AG04450 (cell line): Measurements from ENCODE around the gene TAS2R19. TPM values are rescaled to one million over a fixed set of nuclear protein-coding genes. Genes with fewer than 3 reads are reported as not detected.
"Not testable (repeated sequence)": the region's sequence is repeated elsewhere in the genome, so short reads cannot be mapped to it uniquely, and the experiment has no call there.

Experiments
- CTCF ChIA-PET: fragments of 300-600, 350-600 bp; formaldehyde crosslinking; extraction: SDS; loops from one replicate; lab custom pipeline; 2022; ENCODE audit warnings: antibody characterized with exemption, inconsistent platforms; lab: Charles Lee
- POLR2A ChIA-PET: fragments of 350-600 bp; formaldehyde crosslinking; extraction: SDS; loops from one replicate; lab custom pipeline; 2021; ENCODE audit warnings: antibody characterized with exemption, inconsistent platforms; lab: Yijun Ruan, JAX
- DNase-seq: peaks from one replicate; pipeline ENCODE4 v3.0.0-alpha.2; 2011; ENCODE audit warnings: low read depth, low spot score
- H3K27ac ChIP-seq: one replicate; pipeline ENCODE4 v1.5.1; 2012; ENCODE audit warnings: low read depth, low read length, control low read depth
- H3K27me3 ChIP-seq: one replicate; pipeline ENCODE4 v1.6.0; 2012; ENCODE audit warnings: low read length; ENCODE audit not compliant: control insufficient read depth, insufficient read depth
- H3K4me3 ChIP-seq: 2 replicates; pipeline ENCODE4 v1.5.1; 2011; ENCODE audit warnings: mild to moderate bottlenecking, low read depth, low read length, control low read depth
- H3K9me3 ChIP-seq: 2 replicates; pipeline ENCODE4 v1.5.1; 2012; ENCODE audit warnings: low read length; ENCODE audit not compliant: control insufficient read depth, insufficient read depth
- CTCF ChIP-seq: IDR thresholded peaks from 2 replicates; pipeline ENCODE4 v1.5.1; 2011; ENCODE audit warnings: low read depth, low read length, control low read depth, inconsistent platforms
- polyA plus RNA-seq: library from polyadenylated mRNA; depleted of rRNA; stranded (reverse); fragments of >200 nt; gene quantifications from 2 replicates; pipeline ENCODE4 v1.2.3, GENCODE V29; 2011

The TAS2R19 gene
- polyA plus RNA-seq, 1 experiment = 0.46 TPM

DNA sequence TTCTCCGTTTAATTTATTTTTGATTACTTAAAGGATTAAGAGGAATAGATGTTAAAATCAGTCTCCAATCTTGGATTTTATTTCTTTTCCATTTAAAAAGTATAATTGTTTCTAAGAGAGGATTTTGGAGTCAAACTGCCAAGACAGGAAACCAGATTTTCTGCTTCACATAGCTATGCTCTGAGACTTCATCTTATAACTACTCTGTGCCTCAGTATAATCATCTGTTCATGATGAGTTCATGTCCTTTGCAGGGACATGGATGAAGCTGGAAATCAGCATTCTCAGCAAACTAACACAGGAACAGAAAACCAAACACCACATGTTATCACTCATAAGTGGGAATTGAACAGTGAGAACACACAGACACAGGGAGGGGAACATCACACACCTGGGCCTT is 17.7 kb upstream of the TAS2R19 start:
- Histone ChIP-seq H3K27ac (no peak overlapping the region), H3K27me3 (no peaks in the 10 kb centered on the region), H3K4me3 (no peak overlapping the region), H3K9me3 (no peaks in the 10 kb centered on the region)
- DNase-seq = no peak
- CTCF ChIA-PET = interaction anchor here (0.8 kb wide), 1 partner anchor 131 kb away, joined by 3 read pairs; no protein-coding TSS in a partner anchor
- TF ChIP-seq CTCF = no peak
- POLR2A ChIA-PET = interaction anchor here (1.1 kb wide), 1 partner anchor 136 kb away, joined by 3 read pairs; no protein-coding TSS in a partner anchor

DNA sequence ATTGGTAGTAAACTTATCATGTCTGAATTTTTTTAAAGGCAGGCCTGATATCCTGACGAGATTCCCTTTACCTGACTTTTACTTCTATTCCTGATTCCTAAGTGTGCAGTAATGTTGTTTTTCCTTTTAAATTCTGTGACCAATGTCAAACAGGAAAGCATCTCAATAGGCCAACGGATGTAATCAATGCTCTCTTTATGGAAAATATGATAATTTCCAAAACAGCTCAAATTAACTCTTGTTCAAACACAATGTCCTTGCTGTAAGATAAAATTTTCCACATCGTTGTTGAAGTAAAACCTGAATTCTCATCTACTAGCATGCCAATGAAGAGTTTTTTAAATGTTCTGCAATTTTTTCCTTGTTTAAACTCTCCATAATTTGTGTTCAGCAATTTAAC is 16.8 kb upstream of the TAS2R19 start:
- POLR2A ChIA-PET = no interaction called here
- CTCF ChIA-PET = no interaction called here
- Histone ChIP-seq H3K4me3 (no peak overlapping the region), H3K27ac (no peak overlapping the region), H3K27me3 (no peaks in the 10 kb centered on the region), H3K9me3 (no peaks in the 10 kb centered on the region)
- no peak for DNase-seq
- TF ChIP-seq CTCF = no peak

DNA sequence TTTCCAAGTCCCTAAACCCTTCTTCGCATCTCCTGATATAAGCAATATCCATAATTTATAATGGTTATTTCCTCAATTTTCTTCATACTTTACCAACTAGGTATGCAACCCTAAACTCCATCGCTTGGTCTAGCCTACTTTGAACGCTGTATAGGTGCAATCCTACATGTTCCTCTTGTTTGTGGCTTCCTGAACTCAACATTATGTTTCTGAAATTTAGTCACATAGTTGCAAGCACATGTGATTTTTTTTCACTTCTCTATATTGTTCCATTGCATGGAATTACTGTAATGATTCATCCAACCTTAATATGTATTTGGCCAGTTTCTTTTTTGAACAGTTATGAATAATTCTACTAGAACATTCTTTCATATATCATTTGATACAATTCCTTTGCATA is 11.5 kb upstream of the TAS2R19 start:
- CTCF ChIA-PET, POLR2A ChIA-PET, DNase-seq, H3K27ac ChIP-seq, H3K9me3 ChIP-seq, H3K27me3 ChIP-seq, H3K4me3 ChIP-seq: not testable (repeated sequence)

DNA sequence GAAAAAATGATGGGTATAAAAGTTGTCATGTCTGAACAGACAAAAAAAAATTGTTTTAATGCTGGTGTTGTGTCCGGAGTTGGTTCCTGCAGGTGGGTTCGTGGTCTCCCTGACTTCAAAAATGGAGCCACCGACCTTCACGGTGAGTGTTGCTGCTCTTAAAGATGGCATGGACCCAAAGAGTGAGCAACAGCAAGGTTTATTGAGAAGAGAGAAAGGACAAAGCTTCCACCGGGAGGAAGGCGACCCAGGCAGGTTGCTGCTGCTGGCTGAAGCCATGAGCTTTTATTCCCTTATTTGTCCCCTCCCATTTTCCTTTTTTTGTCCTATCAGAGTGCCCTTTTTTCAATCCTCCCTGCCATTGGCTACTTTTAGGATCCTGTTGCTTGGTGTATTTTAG is 8.9 kb upstream of the TAS2R19 start, which contains the start of gene TAS2R31:
Gene TAS2R31 (minus strand): TSS at position 101 of the 400 bp plus-strand sequence. CDS start 72 bp downstream, at position 29.
- CTCF ChIA-PET = no interaction called here
- no peaks in the 10 kb centered on the region for H3K27me3 ChIP-seq
- DNase-seq = no peak
- POLR2A ChIA-PET = no interaction called here
- H3K4me3 ChIP-seq = no peak within 1 kb of the TSS
- H3K27ac ChIP-seq = no peak within 1 kb of the TSS
- H3K9me3 ChIP-seq = no peaks in the 10 kb centered on the region
- no peak for TF ChIP-seq CTCF

DNA sequence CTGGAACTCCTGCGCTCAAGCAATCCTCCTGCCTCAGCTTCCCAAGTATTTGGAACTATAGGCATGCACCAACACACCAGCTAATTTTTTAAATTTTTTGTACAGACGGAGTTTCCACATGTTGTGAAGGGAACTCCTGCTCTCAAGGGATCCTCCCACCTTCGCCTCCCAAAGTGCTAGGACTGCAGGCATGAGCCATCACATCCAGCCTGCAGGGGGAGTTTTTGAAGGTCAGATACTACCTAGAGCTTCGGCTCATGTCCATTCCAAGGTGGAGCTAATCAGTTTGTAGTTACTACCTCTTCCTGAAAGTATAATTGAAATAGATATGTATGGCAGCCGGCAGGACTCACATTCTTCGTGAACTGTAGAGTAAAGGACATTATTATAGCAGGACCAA is 3.7 kb upstream of the TAS2R19 start:
- ChIA-PET CTCF (no interaction called here), POLR2A (no interaction called here)
- no peak for TF ChIP-seq CTCF
- no peak overlapping the region for H3K4me3 ChIP-seq
- H3K9me3 ChIP-seq = 0 out of 2 replicates have a peak, but pooled peaks cover 4% of the 10 kb centered on the region
- no peaks in the 10 kb centered on the region for H3K27me3 ChIP-seq
- DNase-seq = no peak
- no peak overlapping the region for H3K27ac ChIP-seq
